HG02870 (cell line): ENCODE measurements around the gene FYB1.

Experiments
- ATAC-seq: cut with Tn5 transposase; IDR thresholded peaks from one replicate; pipeline ENCODE4 v1.9.1; 2021; ENCODE audit warnings: mild to moderate bottlenecking, moderate library complexity; ENCODE audit not compliant: unreplicated experiment

FYB1 gene

DNA sequence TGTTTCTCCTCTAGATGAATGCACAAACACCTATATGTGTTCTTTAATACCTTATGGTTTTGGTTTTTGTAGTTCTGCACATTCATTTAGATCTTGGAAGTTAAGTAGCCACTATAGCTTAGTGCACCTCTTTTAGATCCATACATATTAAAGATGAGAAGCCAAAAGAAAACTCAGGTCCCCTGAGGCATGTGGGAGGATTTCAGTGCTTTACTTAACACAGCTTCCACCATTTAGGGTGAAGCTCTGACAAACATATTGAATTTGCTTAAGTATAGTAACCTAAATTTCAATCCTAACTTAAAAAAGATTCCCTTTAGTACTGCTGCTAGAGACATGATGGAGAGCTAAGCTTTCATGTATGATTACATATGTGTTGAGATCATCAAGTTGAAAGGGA is 119.5 kb downstream of the FYB1 start:
- ATAC-seq, result no peak

DNA sequence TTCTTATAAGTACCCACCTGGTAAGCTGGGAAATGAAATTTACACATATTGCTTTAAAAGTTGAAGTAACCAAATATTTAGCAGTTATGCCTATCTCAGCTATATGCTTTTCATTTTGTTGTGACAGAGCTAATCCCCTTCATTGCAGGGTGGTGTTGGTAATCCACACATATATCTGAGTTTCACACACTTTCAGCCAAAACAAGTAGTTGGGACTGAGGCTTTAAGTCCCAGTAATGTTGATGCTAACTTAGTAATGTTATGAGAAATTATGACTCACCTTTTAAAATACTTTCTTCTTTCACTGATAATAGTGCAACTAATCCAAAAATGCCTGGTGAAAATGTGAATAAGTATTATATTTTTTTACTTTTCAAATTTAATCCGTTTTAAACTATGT is 126.0 kb downstream of the FYB1 start:
- no peak for ATAC-seq

DNA sequence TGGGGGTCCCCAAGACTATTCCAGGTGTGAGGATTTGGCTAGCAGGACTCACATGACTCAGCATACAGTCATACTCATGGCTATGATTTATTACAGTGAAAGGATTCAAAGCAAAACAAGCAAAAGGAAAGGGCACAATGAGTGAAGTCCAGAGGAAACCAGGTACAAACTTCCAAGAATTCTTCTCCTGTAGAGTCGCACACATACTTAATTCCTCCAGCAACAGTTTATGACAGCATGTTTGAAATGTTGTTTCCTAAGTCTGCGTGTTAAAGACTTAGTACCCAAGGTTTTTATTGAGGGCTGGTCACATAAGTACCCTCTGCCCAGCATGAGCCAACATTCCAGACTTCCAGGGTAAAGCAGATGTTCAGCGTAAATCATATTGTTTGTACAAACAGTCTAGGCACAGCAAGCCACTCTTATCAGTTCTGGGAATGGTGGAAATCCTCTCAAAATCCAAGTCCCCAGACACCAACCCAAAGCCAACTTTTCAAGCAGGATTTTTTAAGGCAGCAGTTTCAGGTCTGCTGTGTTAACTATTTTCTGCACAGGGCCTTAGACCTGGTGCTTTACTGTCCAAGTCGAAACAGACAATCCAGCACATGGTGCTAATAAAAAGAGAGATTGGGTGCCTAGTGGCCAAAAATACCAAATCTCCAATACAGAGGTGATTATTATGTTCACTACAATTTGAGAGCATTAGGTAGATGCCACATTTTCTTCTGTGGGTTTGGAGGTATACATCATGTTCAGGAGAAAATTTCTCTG is 126.6 kb downstream of the FYB1 start:
- ATAC-seq, result no peak

DNA sequence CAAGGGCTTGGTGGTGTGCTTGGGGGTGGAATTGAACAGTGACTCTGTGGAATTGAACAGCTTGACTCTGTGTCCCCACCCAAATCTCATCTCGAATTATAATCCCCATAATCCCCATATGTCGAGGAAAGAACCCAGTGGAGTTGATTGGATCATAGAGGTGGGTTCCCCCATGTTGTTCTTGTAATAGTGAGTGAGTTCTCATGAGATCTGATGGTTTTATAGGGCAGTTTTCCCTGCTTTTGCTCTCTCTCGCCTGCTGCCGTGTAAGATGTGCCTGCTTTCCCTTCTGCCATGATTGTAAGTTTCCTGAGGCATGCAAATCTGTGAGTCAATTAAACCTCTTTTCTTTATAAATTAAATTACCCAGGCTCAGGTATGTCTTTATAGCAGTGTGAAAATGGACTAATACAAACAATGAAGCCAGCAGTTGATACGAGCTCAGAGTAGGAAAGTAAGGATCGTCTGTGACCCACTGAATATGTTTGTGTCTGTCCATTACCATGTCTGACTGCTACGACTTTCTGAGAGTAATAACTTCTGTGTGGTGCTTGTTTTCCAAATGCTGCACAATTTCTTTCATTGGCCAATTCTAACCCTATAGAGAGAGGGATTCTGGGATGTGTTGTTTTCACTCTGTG is 127.3 kb downstream of the FYB1 start:
- ATAC-seq, result no peak

DNA sequence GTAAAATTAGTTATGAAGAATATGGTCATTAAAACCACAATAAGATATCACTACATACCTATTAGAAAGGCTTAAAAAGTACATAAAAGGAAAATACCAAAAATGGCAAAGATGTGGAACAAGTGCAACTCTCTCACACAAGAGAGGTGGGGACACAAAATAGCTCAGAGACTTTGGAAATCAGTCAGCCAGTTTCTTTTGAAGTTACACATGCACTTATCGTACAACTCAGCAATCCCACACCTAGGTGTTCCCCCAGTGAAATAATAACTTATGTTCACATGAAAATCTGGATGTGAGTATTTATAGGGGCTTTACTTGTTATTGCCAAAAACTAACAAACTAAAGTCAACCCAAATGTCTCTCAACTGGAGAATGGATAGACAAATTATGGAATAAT is 135.4 kb downstream of the FYB1 start:
- no peak for ATAC-seq

DNA sequence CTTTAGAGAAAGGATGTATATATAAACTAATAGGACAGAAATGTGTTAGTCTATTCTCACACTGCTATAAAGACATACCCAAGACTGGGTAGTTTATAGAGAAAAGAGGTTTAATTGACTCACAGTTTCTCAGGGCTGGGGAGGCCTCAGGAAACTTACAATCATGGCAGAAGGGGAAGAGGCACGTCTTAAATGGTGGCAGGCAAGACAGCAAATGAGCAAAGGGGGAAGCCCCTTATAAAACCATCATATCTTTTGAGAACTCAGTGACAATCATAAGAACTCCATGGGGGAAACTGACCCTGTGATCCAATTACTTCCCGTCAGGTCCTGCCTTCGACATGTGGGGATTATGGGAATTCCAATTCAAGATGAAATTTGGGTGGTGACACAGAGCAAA is 136.4 kb downstream of the FYB1 start:
- ATAC-seq, result no peak

DNA sequence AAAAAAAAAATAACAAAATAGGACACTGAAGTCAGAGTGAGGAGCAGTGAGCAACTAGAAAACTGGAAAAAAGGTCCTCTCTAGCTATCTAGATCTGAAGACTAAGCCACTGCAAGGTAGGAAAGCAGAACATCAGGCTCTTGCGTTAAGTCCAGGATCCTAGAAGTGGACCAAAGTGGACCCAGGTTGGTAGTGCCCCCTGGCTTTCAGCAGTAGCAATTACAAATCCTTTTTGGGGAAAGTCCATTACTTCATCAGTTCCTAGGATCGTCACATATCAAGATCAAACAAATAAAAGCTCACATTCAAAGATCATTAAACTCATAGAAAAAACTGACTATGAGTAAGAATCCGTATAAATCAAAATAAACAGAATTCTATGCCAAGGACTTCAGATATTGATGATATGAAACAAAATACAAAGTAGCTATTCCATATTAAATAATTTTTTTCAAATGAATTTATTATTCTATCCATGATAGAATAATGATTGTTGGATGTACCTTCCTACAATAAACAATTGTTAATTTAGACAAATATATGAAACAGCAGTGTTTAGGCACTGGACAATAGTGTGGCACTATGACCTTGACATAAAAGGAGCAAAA is 138.7 kb downstream of the FYB1 start:
- no peak for ATAC-seq

DNA sequence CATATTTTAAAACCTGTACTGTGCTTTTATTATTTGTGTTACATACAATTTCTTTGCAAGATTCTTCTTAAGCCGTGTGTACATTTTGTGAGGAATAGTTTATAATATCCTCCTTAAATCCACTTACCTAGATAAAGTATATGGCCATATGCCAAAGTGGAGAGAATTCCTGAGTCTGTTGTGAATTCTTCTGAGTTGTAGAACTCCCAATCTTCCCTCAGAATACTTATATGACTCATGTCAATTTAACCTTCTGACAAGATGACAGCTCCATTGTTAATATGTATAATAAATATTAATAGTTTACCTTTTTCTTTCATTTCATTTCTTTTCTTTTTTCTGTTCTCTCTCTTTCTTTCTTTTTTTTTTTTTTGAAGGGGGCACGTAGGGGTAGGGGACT is 139.2 kb downstream of the FYB1 start:
- no peak for ATAC-seq

DNA sequence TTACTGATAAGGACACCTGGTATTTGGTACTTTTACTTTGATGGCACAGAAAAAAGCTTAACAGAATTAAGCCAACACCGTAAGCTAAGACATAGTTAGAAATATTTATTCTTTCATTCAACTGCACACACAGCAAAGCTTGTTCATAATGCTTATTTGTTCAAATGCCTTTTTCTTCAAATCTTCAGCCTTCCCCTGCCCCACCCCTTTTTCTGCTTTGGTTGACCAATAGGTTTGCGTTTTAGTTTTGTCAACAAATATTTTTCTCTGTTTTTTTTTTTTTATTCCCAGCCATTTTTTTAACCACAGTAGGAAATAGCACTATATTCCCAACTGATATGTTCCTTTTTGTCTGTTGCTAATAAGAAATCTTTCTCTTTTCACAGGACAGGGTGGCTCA is 140.2 kb downstream of the FYB1 start:
- no peak for ATAC-seq

DNA sequence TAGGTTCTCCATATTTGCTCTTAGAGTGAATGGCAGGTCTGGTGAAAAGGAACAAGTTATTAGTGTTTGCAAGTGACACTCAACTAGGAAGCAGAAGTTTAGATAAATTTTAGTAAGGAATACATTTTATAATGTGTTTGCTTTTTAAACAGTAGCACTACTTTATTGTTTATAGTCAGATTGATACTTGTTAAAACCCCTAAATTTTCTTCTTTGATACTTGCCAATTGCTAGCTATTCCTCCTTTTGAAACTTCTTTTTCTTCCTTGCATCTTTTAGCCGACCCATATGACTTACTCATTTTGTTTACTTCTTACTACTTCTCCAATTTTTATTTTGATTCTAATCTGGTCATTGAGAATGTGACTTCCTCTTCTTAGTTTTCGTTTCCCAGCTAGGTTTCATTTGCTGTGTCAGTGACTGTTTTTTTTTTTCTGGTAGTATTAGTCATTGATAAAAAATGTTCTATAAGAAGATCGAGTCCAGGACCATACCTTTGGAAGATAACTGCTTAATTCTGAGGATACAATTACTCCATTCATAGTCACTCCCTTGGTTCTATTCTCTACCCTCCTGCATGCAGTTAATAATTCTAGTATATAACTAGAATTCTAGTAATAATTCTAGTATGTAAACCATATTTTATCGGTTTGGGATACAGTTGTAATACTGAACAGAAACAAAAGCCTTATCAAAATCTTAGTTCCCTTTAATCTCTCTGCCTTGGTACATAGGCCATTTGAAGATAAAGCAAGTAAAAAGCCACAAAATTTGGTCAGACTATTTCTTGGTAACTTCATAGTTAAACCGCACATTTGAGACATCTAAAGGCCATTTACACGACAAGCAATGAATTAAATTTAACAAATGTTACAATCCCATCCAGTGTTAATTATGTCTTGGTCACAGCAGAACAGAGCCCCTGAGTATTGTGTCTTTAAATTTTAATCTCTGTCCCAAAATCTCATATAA is 142.3 kb downstream of the FYB1 start:
- peak; percentile 14 for ATAC-seq

DNA sequence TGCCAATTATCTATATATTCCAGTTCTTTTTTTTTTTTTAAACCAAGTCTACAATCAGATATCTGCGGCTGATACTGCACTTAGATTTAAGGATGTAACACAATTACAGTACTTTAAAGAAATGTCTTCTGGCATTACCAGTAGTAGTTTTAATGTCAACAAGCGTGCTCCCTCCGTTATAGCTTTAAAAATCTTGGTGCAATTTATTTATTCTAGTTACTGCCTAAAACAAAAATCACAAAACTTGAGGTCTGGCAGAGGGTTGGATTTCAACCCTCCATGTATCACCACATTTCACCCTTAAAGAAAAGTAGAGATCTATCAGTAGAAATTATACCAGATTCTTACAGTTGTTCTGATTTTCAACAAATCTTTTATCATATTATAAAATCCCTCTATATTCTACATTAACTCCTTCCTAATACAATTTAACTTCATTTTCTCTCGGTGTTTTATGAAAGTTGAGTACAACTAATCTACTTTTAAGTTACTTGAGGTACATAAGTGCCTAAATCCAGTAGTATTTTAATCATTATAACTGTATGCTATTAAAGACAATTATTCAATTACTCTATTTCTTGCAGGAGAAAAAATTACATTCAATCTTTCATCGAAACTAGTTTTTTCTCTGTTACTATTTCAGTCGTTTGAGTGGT is 143.1 kb downstream of the FYB1 start:
- ATAC-seq, result no peak

DNA sequence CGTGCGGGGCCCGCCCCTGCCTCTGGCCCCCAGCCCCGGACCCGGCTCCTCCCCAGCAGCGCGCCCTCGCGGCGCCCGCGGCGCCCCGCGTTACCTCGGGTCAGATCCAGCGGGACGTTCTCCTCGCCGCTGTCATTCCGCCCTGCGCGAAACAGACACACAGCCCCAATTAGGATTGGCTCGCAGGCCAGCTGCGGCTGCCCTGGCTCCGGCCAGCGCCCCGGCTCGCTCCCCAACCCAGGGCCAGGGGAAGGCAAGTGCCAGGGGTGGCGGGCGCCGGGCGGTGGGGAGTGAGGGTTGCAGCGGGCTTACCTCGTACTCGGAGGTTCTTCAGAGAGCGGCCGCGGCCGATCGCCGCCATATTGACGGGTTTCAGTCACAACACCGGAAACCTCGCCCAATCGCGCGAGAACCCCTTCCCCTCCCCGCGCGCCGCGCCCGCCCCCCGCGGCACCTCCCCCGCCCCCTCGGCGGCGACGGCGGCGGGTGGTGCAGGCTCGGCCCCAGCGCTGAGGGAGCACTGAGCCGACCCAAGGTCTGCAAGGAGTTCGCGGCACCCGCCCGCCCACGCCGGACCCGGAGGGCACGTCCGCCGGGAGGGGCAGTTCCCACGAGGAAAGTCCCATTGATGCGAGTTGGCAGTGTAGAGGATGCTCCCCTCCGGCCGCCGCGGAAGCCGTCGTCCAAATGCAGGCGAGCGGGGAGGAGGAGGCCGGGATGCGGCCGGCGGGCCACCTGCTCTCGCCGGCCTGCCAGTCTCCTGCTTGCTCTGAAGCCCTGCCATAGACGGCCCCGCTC is 145.1 kb downstream of the FYB1 start, which contains the start of gene RICTOR:
RICTOR (minus strand) TSS at position 383 of the 798 bp plus-strand sequence; CDS start at position 361, 22 bp downstream.
- ATAC-seq, result peak; percentile 71

DNA sequence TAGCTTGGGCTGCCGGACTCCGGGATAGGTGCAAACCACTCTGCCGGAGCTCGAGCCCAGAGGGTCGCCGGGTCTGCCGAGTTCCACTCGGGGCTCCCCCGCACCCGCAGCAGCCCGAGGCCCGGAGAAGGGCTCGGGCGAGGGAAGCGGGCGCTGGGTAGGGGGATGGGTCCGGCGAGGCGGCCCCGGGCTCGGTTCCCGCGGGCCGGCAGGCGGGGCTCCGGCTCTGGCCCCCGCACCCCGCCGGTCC is 145.7 kb downstream of the FYB1 start:
- ATAC-seq, result peak; percentile 22

DNA sequence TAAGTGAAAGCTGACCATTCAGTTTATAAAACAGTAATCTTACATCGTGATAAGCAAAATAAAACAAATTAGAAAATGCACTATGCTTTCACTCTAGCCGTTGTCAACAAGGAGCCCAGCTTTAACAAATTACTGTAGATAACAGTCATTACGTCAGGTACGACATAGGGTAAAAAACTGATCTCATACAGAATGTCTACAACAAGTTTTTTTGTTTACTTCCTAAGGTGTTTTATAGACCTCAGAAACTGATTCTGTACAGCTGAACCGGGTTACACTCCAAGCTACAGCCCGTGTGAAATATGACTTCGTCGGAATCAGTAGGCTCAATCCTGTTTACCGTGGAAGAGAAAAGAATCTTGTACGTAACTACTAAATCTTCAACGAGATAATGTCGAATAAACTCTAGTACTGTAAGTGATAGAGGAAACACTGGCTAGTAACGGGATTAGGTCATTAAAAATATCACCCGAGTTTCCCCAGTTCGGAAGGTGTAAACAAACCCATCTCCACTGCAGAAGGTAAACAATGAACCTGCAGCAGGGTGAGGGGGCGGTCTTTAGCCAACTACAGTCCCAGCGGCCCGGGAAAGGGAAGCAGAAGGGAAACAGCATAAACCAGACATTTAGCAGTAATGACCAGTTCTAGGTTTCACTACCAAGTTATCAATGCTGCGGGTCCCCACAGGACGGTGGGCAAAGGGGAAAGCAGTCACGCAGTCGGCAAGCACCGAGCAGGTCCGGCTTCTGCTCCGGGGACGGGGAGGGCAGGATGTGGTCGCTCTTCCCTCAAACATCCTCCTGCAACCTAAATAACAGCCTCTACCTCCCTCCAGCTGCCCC is 146.2 kb downstream of the FYB1 start:
- ATAC-seq, result peak; percentile 39

DNA sequence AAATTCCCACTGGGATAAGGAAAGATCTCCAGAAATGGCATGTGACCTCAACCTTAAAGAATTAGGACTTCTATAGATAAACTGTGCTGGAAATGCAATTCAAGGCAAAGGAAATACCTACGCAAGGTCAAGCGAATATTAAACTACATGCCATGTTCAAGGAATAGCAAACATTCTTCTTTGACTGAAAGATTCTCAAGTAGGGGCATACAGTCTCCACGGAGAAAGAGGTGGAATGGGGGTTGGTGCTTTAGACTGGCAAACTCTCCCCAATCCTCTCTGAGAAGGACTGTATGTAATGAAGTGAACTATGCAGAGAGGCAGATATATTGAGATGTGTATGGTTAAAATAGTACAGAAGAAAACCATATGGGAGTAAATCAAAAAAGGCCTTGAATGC is 151.3 kb downstream of the FYB1 start:
- no peak for ATAC-seq

DNA sequence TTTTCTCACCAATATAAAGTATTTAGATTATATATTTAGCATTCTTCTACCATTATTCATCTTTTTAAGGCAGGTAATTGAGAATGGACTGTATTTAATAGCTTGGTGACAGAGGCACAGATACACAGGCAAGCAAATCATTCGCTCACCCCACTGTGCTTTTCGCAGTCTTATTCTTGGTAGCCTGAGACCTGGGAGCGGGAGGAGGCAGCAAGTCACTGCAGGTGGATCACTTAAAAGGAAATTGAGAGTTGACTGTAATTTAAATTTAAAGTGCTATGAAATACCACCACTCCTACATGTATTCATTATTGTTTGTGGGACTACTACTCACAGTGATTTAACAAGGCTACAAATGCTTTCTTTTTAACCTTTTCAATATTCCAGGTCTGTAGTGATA is 154.9 kb downstream of the FYB1 start:
- ATAC-seq, result no peak

DNA sequence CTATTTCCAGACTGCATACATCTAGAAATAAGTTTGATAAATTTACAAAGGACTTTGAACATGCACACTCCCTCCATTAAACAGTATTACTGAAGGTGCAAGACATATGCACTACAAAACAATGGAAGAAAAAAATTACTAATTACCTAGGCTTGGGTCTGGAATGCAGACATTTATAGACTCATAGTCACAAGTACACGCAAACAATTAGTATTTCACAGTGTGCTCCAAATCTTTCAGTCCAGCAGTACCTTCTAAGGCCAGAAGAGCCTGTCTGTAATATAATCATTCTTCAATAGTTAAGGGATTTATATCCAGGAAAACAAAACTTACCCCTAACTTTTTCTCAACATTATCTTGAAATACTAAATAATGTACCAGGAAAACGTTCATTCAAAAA is 156.3 kb downstream of the FYB1 start:
- no peak for ATAC-seq

DNA sequence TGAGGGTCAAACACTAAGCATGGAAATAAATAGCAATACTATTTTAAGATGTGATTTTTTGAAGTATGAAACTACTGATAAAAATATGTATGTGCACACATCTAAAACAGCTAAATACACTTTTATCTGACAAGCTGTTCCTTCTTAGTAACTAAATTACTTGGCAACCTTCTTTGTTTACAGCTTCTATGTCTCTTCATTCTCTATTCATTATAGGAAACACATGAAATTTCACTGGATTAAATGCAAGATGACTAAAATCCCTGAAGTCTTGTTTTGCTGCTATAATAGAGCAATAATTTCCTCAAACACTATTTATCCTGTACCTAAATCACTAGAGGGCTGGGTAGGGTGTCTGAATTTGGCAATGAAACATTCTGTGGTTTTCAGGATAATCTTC is 156.8 kb downstream of the FYB1 start:
- no peak for ATAC-seq

DNA sequence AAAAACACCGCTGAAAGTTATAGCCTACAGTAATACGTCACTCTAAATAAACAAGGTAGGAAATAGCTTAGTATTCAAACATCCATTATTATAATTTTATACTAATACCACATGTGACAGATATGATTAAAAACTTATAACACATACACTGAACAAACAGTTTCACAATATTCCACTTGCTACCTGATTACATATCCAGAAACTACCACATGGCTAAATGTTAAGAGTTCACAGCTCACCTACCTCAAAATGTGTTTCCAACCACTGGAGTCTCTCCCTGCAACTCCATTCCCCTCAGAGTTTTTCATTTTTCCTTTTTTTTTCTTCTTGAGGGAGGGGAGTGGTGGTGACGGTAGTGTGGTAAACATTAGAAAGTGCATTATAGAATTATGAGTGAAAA is 157.3 kb downstream of the FYB1 start:
- no peak for ATAC-seq
